HG03342 (cell line): ENCODE results near the gene KRT78.
"Not testable (repeated sequence)": the region's sequence is repeated elsewhere in the genome, so short reads cannot be mapped to it uniquely, and the experiment has no call there.

ENCODE experiments used
- ATAC-seq: cut with Tn5 transposase; IDR thresholded peaks from one replicate; pipeline ENCODE4 v1.9.1; 2021; ENCODE audit warnings: mild to moderate bottlenecking, moderate library complexity; ENCODE audit not compliant: unreplicated experiment

KRT78 gene

DNA sequence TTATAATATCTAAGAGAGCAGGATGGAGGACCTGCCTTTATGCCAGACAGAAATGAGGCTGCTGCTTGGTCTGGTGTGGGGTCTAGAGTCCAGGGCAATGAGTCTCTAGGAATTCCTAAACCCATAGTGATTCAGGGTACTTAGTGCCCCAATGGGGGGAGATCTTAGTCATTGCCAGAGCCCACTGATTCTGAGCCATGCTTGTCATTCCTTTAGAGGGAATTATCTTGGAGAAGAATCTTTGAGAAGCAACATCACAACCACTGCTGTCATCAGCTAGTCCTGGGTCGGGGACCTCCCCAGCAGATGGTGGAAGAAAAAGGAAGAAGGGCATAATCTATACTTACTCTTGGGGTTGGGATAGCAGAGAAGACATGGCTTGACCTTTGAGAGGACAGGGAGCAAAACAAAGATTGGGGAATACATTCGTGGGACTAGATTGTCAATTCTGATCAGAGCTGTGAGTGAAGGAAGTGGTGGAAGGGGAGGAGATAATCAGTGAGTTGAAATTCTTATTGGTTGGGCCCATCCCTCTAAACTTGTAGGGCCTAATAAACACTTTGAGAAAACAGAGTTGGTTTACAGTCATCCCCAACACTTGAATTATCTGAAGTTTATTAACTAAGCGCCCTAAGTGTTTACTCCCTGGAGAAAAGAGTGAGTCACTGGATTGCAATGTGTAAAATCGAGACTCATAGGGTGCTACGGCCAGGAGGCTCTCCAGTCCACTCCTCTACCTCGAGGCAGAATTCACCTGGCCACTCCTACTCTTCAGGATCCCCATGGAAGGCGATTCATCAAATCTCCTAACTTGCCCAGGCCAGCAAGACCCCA is 49.9 kb downstream of the KRT78 start:
- no peak for ATAC-seq

DNA sequence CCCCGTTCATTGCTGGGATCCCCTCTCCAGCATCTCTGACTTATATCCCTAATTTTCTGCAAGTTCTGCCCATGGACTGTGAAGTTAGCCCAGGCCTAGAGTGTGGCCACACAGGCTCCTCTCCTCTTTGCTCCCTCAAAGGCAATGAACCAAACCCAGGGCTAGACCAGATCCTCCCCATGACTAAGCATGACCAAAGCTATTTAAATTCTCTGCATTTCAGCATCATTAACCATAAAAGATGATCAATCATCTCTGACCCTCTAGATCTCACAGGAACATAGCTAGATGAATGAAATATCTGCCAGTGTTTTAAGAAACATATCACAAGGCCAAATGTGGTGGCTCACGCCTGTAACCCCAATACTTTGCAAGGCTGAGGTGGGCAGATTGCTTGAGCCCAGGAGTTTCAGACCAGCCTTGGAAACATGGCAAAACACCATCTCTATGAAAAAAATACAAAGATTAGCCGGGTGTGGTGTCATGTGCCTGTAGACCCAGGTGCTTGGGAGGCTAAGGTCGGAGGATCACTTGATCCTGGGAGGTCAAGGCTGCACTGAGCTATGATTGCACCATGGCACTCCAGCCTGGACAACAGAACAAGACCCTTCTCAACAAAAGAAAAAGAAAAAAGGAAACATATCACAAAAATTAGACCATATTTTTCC is 50.7 kb downstream of the KRT78 start:
- no peak for ATAC-seq

DNA sequence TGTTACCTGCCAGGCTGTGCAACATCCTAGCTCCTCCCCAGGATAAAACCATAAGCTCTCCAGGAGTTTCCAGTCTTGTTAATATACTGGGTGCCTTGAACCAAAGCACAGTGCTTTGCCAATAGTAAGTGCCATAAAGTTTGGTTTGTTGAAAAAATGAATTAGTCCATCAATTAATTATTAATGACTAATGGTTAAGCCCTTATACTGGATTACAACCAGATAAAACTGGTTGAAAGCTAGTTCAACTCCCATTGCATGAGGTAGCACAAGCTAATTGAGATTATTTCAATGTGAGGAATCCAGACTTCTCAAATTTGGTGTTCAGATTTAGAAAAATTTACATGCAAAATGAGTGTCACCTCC is 51.3 kb downstream of the KRT78 start:
- no peak for ATAC-seq

DNA sequence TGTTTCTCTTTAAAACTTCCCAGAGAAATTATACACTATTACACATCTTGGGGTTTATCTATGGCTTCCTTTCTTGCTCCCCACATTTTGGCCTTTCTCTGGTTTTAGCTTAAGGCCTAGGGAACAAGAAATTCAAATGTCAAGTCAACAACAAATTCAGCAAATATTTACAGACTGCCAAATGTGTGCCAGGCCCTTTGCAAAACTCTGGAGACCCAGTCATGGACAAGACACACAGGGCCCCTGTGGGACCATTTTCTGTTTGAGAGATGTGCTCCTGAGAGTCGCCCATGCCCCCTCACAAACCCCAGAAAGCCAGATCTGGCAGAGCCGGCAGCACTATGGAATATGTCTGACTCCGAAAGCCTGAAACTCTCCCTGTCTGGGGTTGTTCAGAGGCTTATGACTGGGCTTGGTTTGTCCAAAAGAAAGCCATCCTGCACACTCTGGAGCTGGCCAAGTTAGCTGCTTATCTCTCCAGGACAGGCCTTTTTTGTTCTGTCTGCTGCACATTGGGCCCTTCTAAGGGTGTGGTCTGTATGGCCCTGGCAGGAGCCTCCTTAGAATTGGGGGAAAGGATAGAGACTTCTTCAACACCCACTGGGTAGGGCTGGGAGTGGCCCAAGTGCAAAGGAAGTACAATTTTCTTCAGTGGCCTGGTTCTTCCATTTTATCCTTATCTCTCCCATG is 51.8 kb downstream of the KRT78 start:
- no peak for ATAC-seq

DNA sequence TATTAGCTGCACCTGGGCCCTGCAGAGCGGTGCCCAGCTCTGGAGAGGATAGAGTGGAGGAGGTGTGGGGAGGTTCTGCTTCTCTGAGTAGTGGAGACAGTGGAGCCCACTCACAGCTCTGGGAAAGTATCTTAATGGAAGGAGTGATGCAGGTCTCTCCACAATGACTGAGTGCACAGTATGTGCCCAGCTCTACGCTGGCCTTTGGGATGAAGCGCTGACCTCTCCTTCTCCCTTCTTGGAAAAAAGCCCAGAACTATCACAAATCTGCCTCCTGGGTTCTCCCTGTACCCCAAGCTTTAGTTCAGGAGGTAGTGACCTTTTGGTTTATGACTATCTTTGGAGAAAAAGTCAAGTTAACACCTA is 52.4 kb downstream of the KRT78 start:
- ATAC-seq, result no peak

DNA sequence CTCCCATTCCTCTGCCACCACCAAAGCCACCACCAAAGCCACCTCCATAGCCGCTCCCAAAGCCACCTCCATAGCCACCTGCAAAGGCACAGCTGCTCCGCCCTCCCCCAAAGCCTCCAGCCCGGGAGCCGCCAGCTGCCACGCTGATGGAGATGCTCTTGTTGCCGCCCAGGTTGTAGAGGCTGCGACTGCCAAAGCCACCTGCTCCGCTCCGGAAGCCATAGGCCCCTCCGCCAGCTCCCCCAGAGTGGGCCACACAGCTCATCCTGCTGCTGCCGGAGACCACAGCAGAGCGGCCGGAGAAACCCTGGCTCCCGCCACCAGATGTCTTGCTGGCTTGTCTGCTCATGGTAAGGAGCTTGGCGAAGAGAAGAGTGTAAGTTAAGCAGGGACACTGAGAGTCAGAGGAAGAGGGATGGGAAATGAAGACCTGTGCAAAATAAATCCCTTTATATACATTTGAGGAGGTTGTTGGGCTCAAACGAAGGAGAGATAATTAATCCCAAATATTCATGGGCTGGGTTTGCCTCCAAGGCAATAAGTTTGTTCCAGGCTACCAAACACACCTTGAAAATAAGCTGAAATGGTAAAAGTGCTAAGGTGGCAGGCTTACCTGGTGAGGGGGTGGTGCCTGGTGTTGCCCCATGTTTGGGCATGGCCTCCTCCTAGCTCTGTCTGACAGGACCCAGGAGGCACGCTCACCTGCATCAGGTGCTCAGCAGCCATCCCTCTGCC is 52.9 kb downstream of the KRT78 start, which contains the start of gene KRT3:
Gene KRT3, minus strand, starts transcription at position 424 of the 735 bp plus-strand sequence. Its CDS starts 75 bp downstream, at position 349.
- no peak for ATAC-seq

DNA sequence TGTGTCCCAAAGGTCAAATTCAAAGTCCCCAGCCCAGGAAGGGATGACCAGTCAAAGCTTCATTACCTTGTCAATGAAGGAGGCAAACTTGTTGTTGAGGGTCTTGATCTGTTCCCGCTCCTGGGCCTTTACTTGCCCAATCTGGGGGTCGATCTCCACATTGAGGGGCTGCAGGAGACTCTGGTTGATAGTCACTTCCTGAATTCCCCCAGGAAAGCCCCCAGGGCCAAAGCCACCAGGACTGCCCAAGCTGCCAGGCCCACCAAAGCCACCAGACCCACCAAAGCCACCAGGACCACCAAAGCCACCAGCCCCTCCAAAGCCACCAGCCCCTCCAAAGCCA is 53.5 kb downstream of the KRT78 start:
- not testable (repeated sequence) for ATAC-seq

DNA sequence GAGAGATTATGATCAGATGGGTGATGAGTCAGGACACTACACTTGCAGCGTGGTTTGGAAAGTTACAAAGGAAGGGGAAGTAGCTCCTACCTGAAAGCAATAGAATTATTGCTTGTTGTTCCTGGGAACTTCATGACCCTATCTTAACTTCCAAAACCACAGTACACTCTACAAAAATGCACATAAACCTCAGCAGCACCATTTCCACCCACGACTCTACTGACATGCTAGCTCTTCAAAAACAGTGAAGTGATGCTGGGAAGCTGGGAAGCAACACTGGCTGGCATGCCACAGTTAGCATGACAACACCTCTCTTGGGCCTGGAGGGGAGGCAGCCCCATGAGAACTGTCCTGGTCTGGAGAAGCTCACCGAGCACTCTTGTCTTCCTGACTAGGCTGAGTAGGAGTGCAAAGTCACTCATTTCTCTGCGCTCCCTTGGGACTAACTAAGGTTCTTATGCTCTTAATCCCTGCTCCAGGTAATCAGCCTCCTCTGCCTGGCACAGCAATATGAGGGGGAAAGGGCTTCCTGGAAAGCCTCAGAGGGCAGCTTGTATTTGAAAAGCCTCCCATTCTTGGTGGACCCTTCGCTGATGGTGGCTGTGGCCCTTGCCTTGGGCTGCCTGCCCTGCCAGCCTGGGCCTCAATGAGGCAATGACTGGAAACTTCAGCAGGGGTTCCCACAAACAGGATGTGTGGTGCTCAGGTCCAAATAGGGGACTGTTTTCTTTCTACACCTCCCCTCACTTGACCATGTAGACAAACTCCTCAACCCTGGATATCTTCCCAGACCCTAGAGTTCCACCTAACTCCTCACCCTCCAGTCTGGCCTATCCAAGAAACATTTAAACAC is 54.1 kb downstream of the KRT78 start:
- no peak for ATAC-seq

DNA sequence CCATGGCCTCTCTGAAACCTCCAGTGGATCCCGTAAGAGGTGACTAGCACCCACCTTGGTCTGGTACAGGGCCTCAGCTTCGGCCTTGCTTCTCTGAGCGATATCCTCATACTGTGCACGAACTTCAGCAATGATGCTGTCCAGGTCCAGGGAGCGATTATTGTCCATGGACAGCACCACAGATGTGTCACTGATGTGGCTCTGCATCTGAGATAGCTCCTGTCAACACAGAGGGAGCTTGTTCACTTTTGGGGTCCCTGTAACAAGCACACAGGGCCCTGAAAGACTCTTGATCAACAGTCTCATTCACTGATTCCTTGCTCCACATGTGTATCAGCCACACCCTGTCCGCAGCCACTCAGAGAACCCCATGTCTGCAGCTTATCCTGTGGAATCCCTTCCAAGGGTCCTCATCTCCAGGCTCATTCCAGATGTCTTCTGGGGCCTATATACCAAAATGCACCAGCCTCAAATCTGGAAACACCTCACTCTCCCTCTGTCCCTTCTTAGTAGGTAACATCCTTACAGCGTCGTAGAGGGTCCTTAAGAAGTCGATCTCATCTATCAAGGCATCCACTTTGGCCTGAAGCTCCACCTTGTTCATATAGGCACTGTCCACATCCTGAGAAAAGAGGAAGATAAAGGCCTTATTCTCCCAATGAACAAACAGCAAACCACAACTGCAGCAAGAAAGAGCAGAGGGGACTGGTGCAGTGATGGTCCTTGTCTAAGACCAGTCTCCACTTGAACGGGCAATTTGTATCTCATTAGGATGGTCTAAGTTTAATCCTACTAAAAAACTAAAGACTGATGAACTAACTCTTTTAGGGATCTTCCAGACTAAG is 56.4 kb downstream of the KRT78 start:
- ATAC-seq, result no peak

DNA sequence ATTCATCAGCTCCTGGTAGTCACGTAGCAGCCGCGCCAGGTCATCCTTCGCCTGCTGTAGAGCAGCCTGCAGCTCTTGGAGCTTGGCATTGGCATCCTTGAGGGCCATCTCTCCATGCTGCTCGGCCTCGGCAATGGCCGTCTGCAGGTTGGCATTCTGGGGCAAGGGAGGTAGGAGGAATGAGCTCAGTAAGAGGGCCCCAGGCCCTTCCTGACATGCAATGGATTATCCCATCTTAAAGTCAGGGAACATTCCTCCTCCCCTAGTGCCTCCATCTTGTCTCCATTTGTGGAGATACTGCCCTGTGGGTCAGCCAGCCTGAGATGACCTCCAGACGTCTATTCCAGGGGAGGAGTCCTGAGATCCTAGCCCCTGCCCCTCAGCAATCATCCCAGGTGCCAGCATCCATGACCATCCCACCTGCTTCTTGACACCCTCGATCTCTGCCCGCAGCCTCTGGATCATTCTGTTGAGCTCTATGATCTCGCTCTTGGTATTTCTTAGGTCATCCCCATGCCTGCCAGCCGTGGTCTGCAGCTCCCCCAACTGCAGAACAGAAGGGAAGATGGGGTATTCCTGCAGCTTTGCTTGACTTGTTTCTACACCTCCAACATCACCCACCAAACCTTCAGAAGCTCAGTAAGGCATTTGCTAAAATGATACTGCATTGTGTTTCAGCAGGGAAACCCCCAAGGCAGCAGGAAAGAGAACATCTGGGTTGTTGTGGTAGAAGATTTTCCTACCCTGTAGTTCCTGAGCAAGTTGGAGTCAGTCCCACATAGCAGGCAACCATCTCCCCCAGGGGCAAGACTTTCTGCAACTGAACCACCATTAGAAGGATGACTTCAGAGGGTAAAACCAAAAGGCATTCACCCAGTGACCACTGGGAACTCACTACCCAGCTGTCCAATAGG is 57.3 kb downstream of the KRT78 start:
- ATAC-seq, result no peak

DNA sequence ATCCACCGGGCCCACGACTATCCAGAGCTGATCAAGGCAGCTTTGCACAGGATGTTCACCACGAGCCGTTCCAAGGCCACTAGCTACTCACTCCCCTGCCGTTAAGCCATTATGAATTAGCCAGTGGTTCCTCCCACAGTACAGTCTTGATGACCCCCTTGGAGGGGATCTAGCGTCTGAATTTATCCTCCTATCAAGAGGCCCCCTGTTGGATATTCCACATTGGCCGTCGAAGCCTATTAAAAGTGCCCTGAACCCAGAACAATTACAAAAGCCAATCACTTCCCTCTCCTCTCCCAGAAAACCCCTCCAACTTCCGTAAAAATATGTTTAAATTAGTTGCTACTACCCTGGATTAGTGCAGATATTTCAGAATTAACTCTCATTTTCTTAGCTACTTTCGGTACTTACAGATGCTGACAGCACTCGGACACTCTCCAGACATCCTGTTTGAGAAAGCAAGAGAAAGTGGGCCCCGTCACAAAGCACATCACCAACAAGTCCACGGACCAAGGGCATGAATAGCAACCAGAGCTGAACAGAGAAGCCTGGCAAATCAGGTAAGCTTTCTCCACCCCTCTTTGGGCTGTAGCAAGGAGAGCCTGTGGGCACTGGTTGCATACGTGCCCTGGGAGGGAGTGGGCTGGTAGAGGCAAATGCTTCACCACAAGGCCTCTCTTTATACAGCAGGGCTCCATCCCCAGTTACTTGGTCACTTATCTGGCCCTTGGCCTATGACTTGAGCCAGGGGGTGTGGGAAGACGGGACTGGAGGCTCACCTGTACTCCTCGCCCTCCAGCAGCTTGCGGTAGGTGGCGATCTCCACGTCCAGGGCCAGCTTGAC is 58.1 kb downstream of the KRT78 start:
- ATAC-seq, result no peak

DNA sequence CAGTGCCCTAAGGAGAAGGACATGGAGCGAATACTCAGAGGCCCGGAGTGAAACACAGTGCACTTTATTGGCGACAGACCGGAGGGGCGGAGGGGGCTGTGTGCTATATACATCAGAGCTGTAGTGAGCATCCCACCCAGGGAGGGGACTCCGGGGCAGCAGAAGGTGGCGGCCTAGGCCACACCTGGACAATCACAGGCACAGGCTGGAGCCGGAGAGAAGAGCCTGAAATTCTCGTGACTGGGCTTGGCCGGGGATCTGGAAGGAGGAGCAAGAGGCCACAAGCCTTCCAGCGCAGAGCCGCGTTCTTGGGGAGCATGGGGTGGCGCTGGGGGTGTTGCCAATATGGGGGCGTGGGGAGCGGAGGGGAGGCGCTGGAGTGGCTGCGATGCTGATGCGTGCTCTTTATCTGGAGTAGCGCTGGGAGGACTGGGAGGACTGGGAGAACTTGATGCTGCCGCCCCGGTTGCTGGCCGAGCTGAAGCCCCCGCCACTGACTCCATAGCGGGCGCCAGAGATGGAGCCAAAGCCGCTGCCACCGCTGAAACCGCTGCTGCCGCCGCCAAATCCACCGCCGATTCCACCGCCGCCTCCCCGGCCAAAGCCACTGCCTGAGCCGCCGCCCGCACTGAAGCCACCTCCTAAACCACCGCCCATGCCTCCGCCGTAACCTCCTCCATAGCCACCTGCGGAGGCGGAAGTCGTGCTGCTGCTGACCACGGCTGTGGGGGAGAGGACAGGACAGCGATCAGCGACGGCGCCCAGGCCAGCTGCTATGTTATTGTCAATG is 59.0 kb downstream of the KRT78 start:
- no peak for ATAC-seq

DNA sequence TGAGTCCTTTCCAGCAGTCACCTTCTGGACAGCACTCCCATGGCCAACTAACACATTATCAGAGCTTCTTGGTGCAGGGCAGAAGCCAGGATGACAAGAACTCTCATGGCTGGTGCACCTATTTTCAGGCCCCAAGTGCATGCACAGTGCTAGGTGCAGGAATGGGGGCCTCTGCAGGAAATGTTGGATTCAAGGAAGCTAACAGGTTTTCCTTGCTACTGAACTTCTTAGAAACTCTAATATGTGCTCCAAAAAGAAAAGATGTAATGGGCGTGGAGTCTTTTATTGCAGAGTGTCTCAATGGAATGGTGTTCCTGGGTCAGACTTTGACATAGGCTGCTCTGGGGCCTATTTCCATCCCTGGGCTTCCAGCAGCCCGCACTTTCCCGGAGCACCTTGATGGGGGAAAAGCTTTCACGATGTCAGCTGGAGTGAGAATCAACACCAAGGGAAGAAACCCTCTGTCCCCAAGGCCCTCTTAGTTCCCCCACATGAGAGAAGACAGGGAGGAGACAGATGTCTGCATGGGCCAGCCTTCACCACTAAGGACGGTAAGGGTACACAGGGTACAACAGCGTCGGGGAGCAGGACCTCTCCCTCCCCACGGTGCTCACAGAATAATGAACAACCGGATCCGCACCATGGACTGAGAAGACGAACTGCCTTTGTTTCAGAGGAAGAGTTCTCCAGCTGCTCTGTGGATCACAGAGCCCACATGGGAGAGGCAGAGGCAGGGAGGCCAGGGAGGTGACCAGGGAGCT is 59.7 kb downstream of the KRT78 start:
- no peak for ATAC-seq

DNA sequence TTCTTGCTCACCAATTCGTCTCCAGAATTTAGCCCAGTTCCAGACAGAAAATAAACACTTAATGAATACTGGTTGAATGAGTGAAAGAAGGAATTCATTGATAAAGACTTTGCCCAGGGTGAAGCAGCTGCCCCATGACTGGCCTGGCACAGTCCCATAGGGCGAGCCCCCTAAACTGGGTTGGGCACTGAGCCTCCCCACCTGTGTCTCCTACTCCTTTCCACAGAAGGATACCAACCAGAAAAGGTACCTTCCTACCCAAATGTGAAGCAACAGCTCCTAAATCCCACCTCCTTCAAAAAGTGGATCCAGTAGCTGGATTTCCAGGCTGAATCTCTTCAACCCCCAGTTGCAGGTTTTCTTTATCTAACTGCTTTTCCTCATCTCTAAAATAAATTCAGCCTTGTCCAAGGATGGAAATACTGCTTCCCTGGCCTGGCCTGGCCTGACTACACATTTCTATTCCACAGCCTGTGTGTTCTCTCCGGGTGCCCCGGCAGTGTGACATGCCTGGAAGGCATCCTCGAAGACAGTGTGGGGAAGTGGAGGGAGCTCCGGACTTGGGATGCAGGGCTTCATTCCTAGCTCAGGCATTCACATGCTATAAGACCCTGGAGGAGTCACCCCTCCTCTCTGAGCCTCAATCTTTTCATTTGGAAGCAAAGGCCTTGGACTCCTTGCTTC is 60.5 kb downstream of the KRT78 start:
- ATAC-seq, result no peak
